Left kidney (tissue), 2 donors: Measurements from ENCODE around the gene DIO3. TPM values are rescaled to one million over a fixed set of nuclear protein-coding genes. Genes with fewer than 3 reads are reported as not detected.

Experiments
- DNase-seq: peaks from one replicate; pipeline ENCODE4 v3.0.0-alpha.2; 2013
- polyA plus RNA-seq: library from polyadenylated mRNA; unstranded; fragments of 120-200 nt; gene quantifications from one replicate; pipeline ENCODE4 v1.2.1, GENCODE V29; 2013; ENCODE audit not compliant: insufficient read length

Gene DIO3
- polyA plus RNA-seq, 1 donor = 0.17 TPM

DNA sequence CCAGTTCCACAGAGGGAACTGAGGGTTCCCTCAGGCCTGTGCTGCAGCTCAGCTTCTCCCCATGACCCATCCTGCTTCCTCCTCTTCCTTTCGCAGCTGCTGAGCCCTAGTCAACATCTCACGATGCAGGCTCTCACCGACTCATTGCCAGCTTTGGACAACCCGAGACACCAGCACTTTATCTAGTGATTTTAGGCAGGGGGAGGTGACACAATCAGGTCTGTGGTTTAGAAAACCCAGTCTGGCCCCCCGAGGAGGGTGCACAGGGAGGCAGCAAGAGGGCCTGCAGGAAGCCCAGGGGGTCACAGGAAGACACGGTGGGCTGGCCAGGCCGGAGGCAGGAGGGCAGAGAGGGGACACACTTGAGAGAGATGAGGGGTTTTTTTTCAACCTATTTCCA is 35.4 kb downstream of the DIO3 start:
- no peak for DNase-seq

GRCh38 chr14:101598159-101598558 is 36.9 kb downstream of the DIO3 start:
- DNase-seq = no peak

DNA sequence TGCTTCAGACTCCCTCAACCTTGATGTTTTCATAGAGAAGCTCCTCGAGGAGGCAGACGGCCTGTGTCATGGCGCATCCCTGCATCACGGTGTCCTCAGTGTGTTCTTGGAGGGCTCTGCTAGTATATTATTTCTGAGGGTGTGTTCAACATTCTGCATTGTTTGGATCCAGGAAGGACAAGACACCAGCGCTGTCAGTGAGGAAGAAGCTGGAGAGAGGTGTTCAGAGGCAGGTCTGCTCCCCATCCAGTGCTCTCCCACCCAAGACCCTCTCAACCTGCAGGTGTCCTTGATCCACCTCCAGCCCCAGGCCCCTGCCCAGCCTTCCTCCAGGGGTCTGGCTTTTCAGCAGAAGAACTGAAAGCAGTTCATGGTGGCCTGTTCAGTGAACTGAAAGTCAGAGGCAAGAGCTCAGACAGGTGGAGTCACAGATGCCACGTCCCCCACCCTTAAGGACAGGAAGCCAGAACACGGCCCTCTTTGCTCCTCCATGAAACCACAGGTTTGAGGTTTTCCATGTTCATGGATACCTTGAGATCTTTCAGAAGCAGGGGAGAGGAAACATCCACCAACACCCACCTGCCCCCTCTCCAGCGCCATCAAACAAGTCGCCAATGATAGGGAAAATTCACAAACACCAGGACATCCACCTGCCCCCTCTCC is 37.4 kb downstream of the DIO3 start:
- DNase-seq = no peak

DNA sequence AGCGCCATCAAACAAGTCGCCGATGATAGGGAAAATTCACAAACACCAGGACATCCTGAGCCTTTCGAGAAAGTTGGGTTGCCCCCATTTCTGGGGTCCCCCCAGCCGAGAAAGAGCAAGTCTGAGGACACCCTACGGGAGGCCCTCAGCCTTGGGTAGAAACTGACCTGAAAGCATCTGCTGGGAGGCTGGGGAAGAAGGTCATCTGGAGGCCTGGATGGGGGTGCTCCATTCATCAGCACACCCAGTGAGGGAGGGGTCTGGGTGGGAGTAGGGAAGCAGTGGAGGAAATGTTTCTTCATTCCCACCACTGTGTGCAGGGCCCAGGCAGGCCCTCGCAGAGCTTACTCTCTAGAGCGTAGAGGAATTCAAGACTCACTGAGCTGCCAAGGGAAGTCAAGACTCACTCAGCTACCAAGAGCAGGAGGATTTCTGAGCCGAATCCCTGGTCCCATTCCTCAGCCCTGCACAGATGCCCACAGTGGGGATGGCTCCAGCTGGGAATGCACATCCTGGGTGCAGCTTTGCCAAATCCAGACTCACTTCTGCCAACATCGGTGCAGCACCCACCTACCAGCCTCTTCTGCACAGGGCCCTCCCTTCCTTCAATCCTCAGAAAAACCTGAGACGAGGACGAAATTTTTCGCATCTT is 38.1 kb downstream of the DIO3 start:
- DNase-seq = no peak

DNA sequence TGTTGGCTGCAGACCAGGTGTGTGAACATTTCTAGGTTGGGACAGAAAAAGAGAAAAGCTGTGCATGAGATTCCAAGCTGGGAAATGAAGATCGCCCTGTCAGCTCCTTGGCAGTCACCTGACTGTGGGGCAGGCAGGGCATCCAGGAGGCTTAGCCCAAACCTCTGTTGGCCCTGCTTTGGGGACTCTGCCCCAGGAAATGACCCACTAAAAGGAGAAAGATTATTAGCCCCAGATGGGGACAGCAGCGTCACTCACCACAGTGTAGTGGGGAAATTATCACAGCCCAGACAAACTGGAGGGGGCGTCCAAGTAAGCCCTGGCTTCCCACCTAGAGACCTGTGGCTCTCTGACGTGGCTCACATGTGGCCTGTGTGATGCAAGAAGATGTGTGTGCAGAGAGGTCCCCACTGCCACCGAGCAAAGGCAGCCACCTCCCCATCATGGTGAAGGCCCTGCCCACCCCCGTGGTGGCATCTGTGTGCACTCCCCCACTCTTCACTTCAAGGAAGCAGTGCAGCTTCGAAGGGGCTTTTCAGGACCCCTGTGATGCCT is 39.1 kb downstream of the DIO3 start:
- DNase-seq = no peak

- DNase-seq = no peak
These were observed 39.8 kb downstream of the DIO3 start for GRCh38 chr14:101600891-101601605.

DNA sequence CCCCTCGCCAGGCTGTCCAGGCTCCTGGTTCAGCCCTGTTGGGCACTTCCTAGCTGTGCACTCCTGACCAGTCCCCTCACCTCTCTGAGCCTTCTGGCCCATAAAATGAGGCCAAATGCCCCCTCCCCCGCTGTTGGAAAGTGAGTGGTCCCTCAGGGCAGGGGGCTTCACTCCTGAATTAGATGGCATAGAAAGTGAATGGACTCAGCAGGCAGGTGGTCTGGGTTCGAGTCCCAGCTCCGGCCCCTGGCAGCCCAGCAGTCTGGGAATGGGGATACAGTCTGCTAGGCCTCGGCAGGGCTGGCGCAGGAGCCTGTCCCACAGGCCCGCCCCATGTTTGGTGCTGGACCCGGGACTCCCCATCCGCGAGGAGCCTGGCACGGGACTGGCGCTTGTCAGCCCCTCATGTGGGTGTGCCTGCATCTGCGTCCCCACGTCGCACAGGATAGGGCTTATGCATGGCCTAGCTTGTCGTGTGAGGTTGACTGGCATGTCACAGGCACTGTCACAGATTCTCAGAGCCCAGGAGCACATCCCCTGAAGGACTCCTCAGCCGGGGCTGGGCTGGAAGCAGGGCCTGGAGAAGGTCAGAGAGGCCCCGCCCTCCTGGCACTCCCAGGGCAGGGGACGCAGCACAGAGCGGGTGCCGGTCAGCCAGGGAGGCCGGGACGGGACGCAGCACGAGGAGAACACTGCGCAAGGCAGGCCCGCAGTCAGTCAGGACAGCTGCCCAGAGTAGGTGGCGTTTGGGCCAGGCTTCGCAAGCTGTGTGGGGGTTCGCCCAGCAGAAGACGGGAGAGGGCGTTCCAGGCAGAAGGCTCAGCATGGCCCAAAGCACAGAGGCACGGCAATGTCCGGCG is 40.5 kb downstream of the DIO3 start:
- DNase-seq = no peak

DNA sequence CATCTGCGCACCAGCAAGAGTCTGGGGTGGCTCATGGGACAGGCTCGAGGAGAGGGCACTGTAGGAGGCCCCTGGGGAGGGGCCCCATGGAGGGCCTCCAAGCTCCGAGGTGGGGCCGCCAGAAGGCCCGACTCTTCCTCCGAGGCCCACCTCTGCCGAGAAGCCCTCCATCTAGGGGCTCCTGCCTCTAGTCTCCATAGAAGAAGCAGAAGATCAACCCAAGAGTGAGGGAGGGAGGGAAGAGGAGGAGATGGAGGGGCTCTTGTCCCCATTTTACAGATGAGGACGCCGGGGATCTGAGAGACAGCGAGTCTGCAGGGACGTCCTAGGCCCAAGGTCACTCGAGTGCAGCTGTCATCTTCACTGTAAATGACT is 41.2 kb downstream of the DIO3 start:
- no peak for DNase-seq

DNA sequence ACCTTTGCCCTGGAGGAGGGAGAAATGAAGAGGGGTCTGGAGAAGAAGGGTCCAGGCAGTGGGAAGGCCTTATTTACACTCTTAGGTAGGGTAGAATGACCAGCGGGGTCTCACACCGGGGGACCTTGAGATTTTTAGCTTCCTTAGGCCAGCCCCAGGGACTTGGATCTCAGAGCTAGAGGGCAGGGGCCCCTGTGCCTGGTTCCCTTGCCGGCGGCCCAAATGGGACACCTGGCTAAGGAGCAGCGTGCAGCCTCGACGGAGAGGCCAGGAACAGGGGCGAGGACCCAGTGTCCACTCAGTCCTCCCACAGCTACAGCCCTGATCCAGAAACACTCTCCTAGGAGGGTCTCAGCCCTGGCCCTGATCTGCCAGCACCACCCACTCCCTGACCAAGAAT is 41.8 kb downstream of the DIO3 start:
- DNase-seq = no peak

- DNase-seq = no peak
These were observed 43.1 kb downstream of the DIO3 start for GRCh38 chr14:101604228-101604934.

GRCh38 chr14:101604935-101605780 is 43.9 kb downstream of the DIO3 start:
- DNase-seq = no peak

DNA sequence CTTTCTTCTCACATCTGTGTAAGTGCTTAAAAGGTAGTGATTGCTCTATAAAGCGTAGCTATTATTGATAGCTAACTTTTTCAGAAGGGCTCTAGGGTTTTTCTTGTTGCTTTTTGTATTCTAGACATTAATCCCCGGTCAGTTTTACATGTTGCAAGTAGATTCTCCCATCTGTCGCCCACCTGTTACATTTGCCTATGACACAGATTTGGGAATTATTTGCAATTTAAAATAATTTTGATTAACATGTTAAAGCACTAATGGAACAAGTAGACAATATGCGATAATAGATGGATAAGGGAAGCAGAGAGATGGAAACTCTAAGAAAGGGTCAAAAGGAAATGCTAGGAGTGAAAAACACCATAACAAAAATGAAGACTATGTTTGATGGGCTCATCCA is 44.5 kb downstream of the DIO3 start:
- DNase-seq = no peak

Other genes starting within 250 kb of the DIO3 start
- gene PPP2R5C, start 200.2 kb downstream of the DIO3 start, polyA plus RNA-seq = 116 TPM